GM19025 (cell line): ENCODE measurements around the gene EPS15.
"Not testable (repeated sequence)": the region's sequence is repeated elsewhere in the genome, so short reads cannot be mapped to it uniquely, and the experiment has no call there.

Experiments used
- ATAC-seq: cut with Tn5 transposase; IDR thresholded peaks from one replicate; pipeline ENCODE4 v1.9.1; 2021; ENCODE audit warnings: mild to moderate bottlenecking, low read depth, moderate library complexity; ENCODE audit not compliant: unreplicated experiment

EPS15 gene

DNA sequence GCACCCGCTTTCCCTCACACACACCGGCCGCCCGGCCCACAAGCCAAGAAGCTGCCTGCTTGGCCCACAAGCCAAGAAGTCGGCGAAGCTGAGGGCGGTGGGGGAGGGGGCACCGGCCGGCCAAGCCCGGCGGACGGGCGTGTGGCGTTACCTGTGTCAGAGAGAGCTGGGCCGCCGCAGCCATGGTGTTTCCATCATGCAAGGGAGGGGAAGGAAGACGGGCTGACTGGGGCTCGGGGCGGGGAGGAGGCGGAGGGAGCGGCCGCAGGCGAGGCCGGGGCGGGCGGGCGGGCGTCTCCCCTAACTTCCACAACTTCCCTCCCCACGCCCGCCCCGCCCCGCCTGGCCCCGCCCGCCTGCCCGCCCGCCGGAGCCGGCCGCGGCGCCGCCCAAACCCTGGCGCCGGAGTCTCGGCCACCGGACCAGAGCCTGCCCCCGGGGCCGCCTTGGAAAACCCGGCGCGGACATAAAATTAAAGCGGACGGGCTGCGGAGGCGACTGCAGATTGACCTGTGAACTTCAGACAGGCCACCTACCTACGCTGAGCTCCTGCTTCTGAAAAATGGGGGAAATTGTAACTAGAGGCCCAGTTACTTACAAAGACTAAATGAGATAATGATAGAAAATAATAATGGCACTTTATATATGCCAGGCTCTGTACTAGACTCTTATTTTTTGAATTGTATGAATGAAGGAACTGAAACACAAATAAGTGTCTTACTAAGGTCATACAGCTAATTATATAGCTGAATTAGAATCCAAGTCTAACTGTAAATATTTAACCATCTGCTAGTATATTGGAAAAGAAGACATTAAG, at the start of gene EPS15:
TSS of gene EPS15 (minus strand) at position 219 of the 817 bp plus-strand sequence. CDS start at position 184, 35 bp downstream.
- peak; percentile 60 for ATAC-seq

DNA sequence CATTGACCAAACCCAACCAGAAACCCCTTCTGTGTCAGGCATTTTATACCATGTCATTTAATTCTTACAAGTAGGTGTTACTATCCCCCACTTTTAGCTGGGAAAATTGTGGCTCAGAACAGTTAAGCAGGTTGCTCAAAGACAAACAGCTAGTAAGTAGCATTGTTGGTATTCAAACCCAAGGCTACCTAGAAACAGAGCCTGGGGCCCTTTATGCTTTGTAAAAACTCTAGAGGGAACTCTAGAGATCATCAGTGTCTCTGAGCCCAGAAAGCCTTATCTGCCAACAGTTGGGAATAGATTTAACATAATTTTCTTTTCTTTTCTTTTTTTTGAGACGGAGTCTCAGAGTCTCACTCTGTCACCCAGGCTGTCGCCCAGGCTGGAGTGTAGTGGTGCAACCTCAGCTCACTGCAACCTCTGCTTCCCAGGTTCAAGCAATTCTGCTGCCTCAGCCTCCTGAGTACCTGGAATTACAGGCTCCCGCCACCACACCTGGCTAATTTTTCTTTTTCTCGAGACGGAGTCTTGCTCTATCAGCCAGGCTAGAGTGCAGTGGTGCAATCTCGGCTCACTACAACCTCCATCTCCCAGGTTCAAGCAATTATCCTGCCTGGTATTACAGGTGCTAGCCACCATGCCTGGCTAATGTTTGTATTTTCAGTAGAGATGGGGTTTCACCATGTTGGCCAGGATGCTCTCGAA, 49.3 kb upstream of the EPS15 start:
- no peak for ATAC-seq

DNA sequence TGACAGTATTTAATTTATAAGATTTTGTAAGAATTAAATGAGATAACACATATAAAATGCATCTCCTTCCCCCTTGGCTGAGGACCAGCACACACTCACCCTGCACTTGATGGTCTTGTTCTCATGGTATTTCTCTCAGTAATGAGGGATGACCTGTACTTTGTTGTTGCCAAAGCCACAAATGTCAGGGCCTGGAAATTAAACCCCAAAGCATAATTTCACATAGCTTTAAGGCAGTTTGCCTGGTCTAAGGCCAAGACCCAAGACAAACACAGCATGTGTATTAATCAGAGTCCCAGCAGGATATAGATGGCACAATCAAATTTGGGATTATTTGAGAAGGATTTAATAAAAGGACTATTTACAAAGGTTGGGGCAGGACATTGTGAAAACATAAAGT, 48.6 kb upstream of the EPS15 start:
- ATAC-seq: no peak

DNA sequence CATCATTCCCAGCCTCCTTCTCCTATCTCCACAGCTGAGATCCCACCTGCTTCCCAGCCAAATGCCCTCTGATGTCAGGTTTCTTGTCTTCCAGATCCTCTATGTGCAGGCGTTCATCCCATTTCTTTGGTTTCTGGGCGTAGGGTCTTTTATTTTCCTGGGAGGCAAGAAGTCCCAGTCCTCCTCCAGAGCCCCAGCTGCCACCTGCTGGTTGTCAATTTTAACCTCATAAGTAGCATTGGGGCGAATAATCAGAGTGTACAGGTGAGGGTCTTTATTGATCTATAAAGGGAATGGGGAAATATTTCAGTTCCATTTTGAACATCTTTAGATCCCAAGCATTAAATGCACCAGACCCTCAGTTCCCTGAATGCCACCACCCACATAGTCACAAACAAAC, 47.2 kb upstream of the EPS15 start:
- no peak for ATAC-seq

DNA sequence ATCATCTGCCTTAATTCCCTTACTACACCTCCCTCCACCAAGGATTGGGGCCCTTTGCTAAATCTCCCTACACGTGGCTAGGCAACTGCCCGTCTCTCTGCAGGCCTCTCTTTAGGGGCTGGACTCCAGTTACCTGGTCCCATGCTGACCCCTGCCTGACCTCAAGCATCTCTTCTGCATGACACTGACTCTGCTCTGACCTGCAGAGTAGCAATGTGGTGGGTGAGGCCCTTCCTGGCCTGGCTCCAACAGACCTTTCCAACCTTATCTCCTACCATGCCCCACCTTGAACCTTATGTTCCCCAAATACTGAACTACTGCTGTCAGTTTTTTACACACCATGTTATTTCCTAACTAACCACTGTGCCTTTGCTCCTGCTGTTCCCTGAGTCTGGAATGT, 45.9 kb upstream of the EPS15 start:
- no peak for ATAC-seq

DNA sequence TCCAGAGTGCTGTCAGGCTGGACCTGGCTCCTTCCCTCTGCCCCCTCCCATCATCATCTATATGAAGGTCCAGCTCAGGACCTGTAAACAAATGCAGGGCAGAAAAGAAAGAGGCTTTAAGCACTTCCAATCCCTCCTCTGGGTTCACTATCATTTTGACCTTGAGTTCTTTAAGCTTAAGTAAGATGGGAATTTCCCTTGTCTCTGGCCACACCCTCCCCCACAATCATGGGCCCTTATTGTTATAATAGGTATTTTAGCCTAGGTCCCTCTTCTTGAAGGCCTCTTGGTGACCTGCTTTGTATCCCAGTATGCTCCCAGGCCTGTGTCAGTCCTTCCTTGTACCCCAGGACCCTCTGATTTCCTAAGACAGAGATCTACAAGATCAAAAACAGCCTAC, 45.1 kb upstream of the EPS15 start:
- ATAC-seq: no peak

DNA sequence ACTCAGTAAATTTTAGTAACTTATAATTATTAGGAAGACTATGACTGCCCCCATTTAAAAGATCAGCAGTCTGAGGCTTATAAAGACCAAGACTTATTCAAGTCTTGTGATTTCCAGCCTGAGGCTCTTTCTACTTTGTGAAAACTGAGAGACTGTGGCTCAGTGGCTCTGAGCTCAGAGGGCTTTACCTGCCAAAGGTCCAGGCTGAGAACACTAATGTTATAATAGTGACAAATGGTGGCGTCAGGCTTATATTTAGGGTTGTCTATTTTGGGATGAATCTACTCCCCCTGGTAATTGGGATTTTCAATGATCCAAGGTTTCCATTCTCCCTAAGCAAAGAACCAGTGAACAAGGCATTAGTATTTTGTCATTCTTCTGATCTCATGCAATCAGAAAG, 42.6 kb upstream of the EPS15 start:
- ATAC-seq: no peak

DNA sequence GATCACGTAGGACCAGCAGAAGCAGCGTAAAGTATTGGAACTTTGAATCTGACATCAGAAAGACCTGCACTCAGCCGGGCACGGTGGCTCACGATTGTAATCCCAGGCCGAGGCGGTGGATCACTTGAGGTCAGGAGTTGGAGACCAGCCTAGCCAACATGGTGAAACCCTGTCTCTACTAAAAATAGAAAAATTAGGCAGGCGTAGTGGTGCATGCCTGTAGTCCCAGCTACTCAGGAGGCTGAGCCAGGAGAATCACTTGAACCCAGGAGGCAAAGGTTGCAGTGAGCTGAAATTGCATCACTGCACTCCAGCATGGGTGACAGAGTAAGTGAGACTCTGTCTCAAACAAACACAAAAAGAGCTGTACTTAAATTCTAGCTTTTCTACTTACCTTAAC, 41.8 kb upstream of the EPS15 start:
- ATAC-seq: not testable (repeated sequence)

DNA sequence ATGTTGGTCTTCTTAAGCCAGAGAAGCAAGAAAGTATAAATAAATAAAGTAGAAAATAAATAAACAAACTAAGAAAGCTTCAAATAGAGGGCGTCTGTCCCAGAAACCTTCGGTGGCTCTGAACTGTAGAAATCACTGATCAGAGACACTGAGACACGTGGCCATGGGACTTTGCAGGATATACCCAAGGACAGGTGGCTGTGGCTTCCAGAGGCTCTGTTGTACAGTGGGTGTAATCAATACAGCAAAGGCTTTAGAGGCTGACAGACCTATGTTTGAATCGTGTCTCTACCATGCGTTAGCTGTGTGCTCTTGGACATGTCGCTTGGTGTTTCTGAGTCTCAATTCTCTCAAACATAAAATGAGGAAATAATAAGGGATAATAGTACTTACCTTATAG, 41.0 kb upstream of the EPS15 start:
- ATAC-seq: no peak

DNA sequence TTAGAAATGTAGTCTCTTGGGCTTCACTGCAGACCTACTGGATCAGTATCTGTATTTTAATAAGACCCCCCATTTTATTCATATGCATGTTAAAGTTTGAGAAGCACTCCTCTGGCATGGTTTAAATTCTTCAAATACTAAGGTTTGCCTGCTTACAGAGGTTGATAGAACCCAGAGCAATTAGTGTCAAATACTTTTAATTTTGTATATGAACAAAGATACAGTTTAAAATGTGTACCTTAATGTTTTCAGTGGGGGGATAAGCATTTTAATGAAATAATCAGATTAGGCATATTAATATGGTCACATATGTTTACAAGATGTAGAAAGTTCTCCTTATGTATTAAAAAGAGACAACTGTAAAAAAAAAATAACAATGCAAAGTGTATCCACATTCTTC, 40.4 kb upstream of the EPS15 start:
- no peak for ATAC-seq

DNA sequence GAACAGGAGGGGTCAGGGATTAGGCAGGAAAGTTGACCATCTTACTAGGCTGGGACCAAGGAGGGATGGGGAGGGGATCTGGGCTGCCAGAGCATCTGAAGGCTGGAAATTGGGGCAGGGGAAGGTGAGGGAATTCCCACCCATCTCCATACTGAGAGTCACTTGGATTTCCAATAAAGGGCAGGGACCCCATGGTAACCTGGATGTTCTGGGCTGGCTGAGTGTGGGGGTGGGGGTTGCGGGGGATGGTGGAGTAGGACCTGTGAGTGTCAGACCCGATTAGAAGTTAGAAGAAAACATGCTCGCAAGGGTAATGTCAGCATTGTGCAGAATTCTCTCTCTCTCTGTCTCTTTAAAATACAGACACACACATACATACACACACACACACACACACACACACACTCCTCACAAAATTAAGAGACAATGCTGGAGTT, 40.0 kb upstream of the EPS15 start:
- no peak for ATAC-seq

DNA sequence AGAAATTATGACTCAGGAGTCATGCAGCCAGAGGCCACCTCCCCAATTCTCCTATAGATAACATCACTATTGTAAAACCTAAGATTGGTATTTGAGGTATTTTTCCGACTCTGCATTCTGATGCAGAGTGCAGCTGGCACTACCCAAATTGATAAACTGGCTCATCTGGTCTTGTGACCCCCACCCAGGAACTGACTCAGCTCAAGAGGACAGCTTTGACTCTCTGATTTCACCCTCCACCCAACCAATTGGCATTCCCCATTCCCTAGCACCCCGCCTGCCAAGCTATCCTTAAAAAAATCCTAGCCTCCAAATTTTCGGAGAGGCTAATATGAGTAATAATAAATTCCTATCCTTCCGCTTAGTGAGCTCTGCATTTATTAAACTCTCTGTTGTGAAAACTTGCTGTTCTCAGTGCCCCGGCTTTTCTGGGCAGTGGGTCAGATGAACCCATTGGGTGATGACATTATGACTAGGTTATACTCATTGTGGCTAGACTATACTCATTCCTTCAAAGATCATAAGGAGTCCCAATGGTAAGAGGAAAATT, 39.4 kb upstream of the EPS15 start:
- ATAC-seq: no peak

DNA sequence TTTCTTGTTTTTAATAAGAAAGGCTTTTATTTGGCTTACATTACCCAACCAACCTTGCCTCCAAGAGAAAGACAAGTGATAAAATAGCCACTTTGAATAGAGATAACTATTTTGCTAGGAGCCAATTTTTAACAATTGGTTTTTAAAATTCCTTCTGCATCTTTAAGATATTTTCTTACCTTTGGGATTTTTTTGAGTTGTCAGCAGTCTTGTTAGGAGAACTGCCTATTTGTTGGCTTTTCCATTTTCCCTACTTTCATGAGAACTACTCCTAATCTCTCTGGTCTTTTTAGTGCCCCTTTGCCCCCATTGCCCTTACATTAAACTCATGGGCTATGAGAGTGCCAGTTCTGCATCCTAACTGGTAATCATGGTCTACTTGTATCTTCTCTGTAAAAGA, 38.1 kb upstream of the EPS15 start:
- no peak for ATAC-seq

DNA sequence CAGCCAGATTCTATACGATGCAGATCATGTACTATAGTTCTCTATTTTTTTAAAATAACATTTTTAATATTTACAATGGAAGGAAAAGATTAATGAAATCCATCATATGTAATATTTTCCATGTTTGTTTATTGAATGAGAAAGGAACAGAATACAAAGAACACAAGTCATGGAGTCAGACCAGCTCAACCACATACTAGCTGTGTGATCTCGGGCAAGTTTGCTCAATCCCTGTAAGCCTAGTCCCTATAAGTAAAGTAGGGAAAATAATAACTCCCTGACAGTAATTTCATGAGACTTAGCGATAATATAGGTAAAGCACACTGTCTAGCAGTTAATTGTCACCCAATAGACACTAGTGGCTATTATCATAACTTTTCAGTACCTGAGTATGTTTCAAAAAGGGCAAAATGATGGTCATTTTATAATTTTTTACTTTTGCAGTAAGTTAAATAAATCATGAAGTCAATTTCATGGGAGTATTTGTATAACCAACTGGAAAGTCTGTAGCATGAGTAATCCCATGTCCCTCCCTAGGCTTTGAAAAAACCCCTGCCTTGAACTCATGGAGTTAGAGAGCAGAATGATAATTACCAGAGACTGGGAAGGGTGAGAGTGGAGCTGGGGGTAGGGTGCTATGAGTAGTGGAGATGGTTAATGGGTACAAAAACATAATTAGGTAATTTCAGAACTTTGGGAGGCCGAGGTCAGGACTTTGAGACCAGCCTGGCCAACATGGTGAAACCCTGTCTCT, 37.0 kb upstream of the EPS15 start:
- no peak for ATAC-seq

DNA sequence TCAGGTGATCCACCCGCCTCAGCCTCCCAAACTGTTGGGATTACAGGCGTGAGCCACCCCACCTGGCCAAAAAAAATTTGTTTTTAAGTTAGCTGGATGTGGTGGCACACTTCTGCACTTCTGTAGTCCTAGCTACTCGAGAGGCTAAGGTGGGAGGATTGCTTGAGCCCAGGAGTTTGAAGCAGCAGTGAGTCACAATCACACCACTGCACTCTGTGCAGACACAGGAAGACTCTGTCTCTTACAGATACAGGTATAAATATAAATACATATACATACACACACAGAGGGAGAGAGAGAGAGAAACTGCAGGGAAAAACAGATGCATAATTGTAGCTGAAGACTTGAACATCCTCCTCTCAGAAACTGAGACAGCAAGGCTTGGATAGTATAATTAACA, 34.8 kb upstream of the EPS15 start:
- ATAC-seq: no peak

DNA sequence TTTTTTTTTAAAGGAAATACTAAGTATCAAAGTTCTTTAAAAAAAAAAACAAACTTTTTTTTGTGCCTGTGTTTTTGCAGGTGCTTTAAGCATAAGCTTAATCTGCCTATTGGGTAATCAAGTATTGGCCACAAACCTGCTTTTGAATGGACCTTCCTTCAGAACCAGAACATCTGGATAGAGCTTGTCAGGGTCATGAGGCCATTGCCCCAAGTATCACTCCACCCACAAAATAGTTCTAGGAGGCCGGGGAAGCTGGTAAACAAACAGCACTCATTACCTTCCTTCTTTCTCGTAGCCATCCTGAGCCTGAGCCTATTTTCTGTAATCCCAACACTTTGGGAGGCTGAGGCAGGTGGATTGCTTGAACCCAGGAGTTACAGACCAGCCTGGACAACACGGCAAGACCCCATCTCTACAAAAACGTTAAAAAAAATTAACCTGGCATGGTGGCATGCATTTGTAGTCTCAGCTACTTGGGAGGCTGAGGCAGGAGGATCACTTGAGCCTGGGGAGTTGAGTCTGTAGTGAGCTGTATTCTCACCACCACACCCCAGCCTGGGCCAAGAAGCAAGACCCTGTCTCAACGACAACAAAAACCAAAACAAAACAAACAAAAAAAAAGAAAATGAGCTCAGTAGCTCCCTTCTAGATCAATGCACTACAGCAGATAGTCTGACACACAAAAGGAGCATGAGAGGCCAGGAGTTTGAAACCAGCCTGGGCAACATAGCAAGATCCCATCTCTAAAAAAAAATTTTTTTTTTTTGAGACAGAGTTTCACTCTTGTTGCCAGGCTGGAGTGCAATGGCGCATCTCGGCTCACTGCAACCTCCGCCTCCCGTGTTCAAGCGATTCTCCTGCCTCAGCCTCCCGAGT, 34.1 kb upstream of the EPS15 start:
- ATAC-seq: no peak

DNA sequence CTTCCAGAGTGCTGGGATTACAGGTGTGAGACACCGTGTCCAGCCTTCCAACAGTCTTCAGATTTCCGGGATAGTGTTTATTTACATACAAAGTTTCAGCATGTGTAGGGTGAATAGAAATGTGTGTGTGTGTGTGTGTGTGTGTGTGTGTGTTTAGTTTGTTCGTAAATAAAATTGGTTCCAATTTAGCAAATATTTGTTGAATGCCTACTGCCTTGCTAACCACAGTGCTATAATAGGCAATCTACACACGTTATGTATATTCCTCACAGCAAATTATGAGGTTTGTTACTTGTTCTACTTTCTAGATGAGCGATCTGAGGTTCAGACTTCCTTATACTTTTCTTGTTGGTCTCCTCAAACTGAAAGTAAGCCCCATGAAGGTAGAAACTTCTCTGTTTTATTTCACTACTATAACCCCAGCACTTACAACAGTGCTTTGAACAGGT, 32.8 kb upstream of the EPS15 start:
- no peak for ATAC-seq

DNA sequence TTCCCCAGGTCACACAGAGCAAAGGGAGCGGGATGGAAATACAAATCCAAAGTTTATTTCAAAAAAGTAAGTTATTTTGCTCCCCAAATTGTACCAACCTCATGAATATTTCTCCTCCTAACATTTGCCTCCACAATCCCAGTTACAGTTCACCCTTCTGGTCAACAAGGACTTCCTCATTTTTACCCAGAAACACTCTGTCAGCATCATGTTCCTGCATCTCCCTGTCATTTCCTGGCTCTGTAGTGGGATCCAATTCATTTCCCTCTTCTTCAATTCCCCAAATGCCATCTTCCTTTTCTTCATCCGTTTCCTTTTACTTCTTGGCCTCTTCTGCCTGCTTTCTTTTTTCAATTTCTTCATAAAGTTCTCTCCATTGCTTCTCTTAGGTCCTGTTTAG, 32.0 kb upstream of the EPS15 start:
- ATAC-seq: no peak

DNA sequence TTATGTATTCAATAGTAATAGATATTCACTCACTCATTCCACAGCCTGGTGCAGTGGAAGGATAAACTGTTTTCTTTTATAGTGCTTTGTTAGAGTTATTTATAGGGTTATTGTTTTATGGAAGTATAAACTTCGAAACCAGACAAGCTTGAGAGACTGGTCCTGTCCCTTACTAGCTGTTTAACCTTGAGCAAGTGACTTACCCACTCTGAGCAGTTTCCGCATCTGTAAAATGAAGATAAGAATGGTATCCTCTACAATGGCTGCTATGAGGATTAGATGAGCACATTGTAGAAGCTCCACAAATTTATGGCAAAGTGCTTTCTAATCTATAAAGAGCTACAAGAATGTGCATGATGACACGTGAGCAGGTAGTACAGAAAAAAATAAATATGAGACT, 30.8 kb upstream of the EPS15 start:
- ATAC-seq: no peak

DNA sequence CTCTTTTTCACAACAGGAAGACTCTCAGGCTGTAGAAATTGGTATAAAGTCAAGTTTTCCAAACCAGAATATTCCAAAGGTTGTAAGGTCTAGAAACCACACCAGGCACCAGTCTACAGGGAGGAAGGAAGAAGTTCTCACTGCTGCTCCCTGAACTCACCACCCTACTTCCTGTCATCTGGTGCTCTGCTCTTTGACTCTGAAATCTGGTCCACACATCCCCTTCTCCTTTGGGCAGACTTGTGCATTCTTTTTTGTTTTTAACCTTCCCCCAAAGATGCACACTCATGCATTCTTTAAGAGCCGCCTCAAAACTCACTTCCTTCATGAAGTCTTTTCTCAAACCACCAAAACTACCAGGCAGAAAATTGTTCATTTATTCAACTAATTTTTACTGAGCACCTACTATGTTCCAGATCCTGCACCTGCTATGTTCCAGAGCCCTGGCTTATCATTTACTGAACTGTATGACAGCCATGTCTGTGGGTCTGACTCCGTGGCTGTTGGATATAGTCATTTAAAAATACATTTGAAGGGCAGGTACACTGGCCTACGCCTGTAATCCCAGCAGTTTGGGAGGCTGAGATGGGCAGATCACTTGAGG, 30.1 kb upstream of the EPS15 start:
- no peak for ATAC-seq
